Suprapubic skin (tissue), 4 donors: ENCODE data around the gene CHST11. TPM values are rescaled to one million over a fixed set of nuclear protein-coding genes. Genes with fewer than 3 reads are reported as not detected.

ENCODE experiments used
- DNase-seq, 2 donors: peaks; one replicate each; pipeline ENCODE4 v3.0.0-alpha.2; 2019; ENCODE audit warnings: low spot score in 2 of 2
- H3K27ac ChIP-seq: fragments of 200-600 bp; sonication (generic); one replicate; pipeline ENCODE4 v1.5.1; 2019
- H3K27me3 ChIP-seq: fragments of 200-600 bp; sonication (generic); one replicate; pipeline ENCODE4 v1.5.1; 2019
- H3K36me3 ChIP-seq: fragments of 200-600 bp; sonication (generic); one replicate; pipeline ENCODE4 v1.5.1; 2019
- H3K4me1 ChIP-seq: fragments of 200-600 bp; sonication (generic); one replicate; pipeline ENCODE4 v1.5.1; 2019
- H3K4me3 ChIP-seq: fragments of 200-600 bp; sonication (generic); one replicate; pipeline ENCODE4 v1.5.1; 2019; ENCODE audit warnings: mild to moderate bottlenecking
- H3K9me3 ChIP-seq: fragments of 200-600 bp; sonication (generic); one replicate; pipeline ENCODE4 v1.5.1; 2019
- CTCF ChIP-seq, 2 donors: fragments of 200-600 bp in 1 of 2; fragments of 450-650 bp in 1 of 2; sonication (generic) in 1 of 2; IDR thresholded peaks; one replicate each; pipeline ENCODE4 v1.5.1; 2016 to 2019; ENCODE audit warnings: antibody characterized with exemption in 2 of 2, mild to moderate bottlenecking in 1 of 2, moderate library complexity in 1 of 2
- EP300 ChIP-seq: sonication (generic); formaldehyde crosslinking; IDR thresholded peaks from one replicate; pipeline ENCODE4 v1.6.1; 2017; ENCODE audit warnings: antibody characterized with exemption
- POLR2A ChIP-seq, 2 donors: fragments of 450-650 bp; IDR thresholded peaks; one replicate each; pipeline ENCODE4 v1.6.1; 2017; ENCODE audit warnings: antibody characterized with exemption in 2 of 2, mild to moderate bottlenecking in 2 of 2, moderate library complexity in 2 of 2
- POLR2AphosphoS5 ChIP-seq, 3 donors: sonication (generic); formaldehyde crosslinking; IDR thresholded peaks; one replicate each; pipeline ENCODE4 v1.6.1; 2017; ENCODE audit warnings: antibody characterized with exemption in 3 of 3
- WGBS: methylation state at CpG from one replicate; pipeline ENCODE4 v1.1.5; 2018; 5-methylcytosine and 5-hydroxymethylcytosine counted together
- total RNA-seq, 4 donors: library from RNA; depleted of rRNA; stranded (reverse); fragments of >200 nt; gene quantifications; one replicate each; pipeline ENCODE4 v1.1.0, GENCODE V29; 2016

CHST11 gene
- total RNA-seq, 4 donors from 2014 or later, result 1.8 to 5.8 (median 3.8) TPM

- DNase-seq, result no peak
- no peak for TF ChIP-seq EP300
- no peak for TF ChIP-seq CTCF (IDR thresholded peaks at IDR 0.05)
- TF ChIP-seq POLR2AphosphoS5 (IDR thresholded peaks at IDR 0.05), result no peak
- TF ChIP-seq POLR2A (IDR thresholded peaks at IDR 0.05), result no peak
- Histone ChIP-seq H3K27ac (no peak overlapping the region), H3K36me3 (no peaks in the 10 kb centered on the region), H3K4me1 (peaks cover 11% of the 10 kb centered on the region), H3K4me3 (no peak overlapping the region), H3K27me3 (no peaks in the 10 kb centered on the region), H3K9me3 (no peaks in the 10 kb centered on the region)
- WGBS, result 70% methylated on average over 5 of the region's 5 CpGs
Observed at GRCh38 chr12:104683831-104684503, 227.2 kb downstream of the CHST11 start.

- no peaks in the 10 kb centered on the region for H3K27me3 ChIP-seq
Observed at GRCh38 chr12:104684884-104685283, 228.1 kb downstream of the CHST11 start.

GRCh38 chr12:104685366-104685765 is 228.6 kb downstream of the CHST11 start:
- Histone ChIP-seq H3K36me3 (no peaks in the 10 kb centered on the region), H3K4me3 (no peak overlapping the region), H3K4me1 (peaks cover 11% of the 10 kb centered on the region), H3K27me3 (no peaks in the 10 kb centered on the region), H3K9me3 (no peaks in the 10 kb centered on the region), H3K27ac (no peak overlapping the region)
- DNase-seq, result no peak
- 69% methylated on average over 2 of the region's 2 CpGs for WGBS
- no peak for TF ChIP-seq CTCF (IDR thresholded peaks at IDR 0.05)
- no peak for TF ChIP-seq POLR2A (IDR thresholded peaks at IDR 0.05)
- no peak for TF ChIP-seq EP300
- TF ChIP-seq POLR2AphosphoS5 (IDR thresholded peaks at IDR 0.05), result no peak

More at GRCh38 chr12:104684884-104685283, 228.1 kb downstream of the CHST11 start:
- DNase-seq, result no peak
- Histone ChIP-seq H3K4me3 (no peak overlapping the region), H3K9me3 (no peaks in the 10 kb centered on the region), H3K36me3 (no peaks in the 10 kb centered on the region), H3K4me1 (peaks cover 11% of the 10 kb centered on the region), H3K27ac (no peak overlapping the region)
- no peak for TF ChIP-seq CTCF (IDR thresholded peaks at IDR 0.05)
- TF ChIP-seq POLR2AphosphoS5 (IDR thresholded peaks at IDR 0.05), result no peak
- no peak for TF ChIP-seq EP300
- TF ChIP-seq POLR2A (IDR thresholded peaks at IDR 0.05), result no peak
- 75% methylated on average over 1 of the region's 1 CpG for WGBS

DNA sequence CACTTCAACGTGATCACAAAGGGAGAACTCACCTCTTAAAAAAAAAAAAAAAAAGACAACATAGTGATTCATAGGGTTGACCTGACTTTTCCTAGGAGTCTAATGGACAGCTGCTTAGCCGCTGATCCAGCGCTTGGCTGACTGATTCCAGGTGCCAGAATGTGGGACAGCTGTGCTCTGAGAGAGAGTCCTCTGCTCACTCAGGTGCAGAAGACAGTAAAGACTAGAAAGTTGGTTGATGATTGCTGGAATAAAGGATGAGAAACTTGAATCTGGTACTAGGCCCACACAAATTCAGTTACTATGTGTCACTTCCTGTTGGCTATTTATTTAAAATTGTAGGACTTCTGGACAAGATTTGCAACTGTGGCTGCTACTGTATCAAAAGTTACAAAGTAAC is 229.4 kb downstream of the CHST11 start:
- no peak overlapping the region for H3K27ac ChIP-seq

More for the DNA sequence above, 229.4 kb downstream of the CHST11 start:
- Histone ChIP-seq H3K4me3 (no peak overlapping the region), H3K27me3 (no peaks in the 10 kb centered on the region), H3K9me3 (no peaks in the 10 kb centered on the region), H3K36me3 (no peaks in the 10 kb centered on the region), H3K4me1 (peaks cover 11% of the 10 kb centered on the region)
- WGBS, result 87% methylated on average over 3 of the region's 3 CpGs
- TF ChIP-seq POLR2AphosphoS5 (IDR thresholded peaks at IDR 0.05), result no peak
- TF ChIP-seq POLR2A (IDR thresholded peaks at IDR 0.05), result no peak
- TF ChIP-seq EP300, result no peak
- no peak for TF ChIP-seq CTCF (IDR thresholded peaks at IDR 0.05)
- no peak for DNase-seq
